Measurements from ENCODE around the gene CSNK2A2. TPM values are rescaled to one million over a fixed set of nuclear protein-coding genes. Genes with fewer than 3 reads are reported as not detected.

The CSNK2A2 gene
- total and polyA plus RNA-seq, 2 donors (not counting 3 experiments of a cell fraction or from before 2014, with no cell fraction given): 43.3 to 125 TPM

DNA sequence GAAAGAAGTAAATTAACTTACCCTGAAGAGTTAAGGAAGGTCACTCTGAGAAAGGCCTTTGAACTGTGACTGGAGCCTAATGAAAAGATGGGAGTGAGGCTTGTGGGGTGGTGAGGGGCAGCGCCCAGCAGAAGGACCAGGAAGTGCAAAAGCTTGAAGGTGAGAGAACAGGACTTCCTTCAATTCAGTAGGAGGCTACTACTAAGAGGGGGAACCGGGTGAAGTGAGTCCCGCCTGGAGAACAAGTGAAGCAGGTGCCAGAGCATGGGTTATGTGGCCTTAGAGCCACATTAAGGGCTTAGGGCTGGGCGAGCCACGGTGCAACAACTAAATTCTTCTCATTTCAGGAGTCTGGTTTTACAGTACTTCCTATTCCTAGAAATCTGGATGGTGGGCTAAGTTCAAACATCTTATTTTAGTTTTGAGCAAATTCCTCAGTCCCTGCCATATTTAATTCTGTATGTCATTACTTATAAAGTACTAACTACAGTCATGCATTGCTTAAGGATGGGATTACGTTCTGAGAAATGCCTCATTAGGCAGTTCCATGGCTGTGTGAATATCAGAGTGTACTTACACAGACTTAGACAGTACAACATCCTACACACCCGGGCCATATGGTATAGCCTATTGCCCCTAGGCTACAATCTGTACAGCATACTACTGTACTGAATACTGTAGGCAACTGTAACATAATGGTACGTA is 73.9 kb downstream of the CSNK2A2 start:
- Histone ChIP-seq H3K9ac (replicated peaks; ENCODE audit: extremely low read depth, insufficient read depth, low read length) (no peak overlapping the region), H3K4me1 (ENCODE audit: control insufficient read depth, extremely low read depth, insufficient read depth, low read length) (peaks cover 47% of the 10 kb centered on the region), H3K79me2 (ENCODE audit: control insufficient read depth, insufficient read depth, low read length) (peaks cover 73% of the 10 kb centered on the region), H3K4me3 (replicated peaks in 1 of 3; ENCODE audit: insufficient read depth in 1 of 3, low read depth in 1 of 3, low read length in 3 of 3) (no peak overlapping the region), H3K9me1 (replicated peaks; ENCODE audit: control insufficient read depth, extremely low read depth, insufficient read depth, low read length) (no peaks in the 10 kb centered on the region), H3K27me3 (ENCODE audit: control insufficient read depth in 2 of 2, insufficient read depth in 2 of 2, low read length in 2 of 2) (no peaks in the 10 kb centered on the region), H4K20me1 (replicated peaks; ENCODE audit: control insufficient read depth, extremely low read depth, insufficient read depth, low read length) (peaks cover 4% of the 10 kb centered on the region), H2AFZ (ENCODE audit: low read depth, low read length) (no peak overlapping the region), H3K9me3 (replicated peaks; ENCODE audit: control insufficient read depth, insufficient read depth, low read length) (no peaks in the 10 kb centered on the region), H3K27ac (ENCODE audit: insufficient read depth, low read depth, low read length) (no peak overlapping the region), H3K36me3 (ENCODE audit: control insufficient read depth in 2 of 2, extremely low read depth in 1 of 2, insufficient read depth in 2 of 2, low read length in 2 of 2) (no peaks in the 10 kb centered on the region), H3K4me2 (ENCODE audit: insufficient read depth, low read length) (no peak overlapping the region)
- no peak for TF ChIP-seq POLR2A (IDR thresholded peaks at IDR 0.05; ENCODE audit: low read depth, low read length)
- TF ChIP-seq EZH2 (IDR thresholded peaks at IDR 0.05; ENCODE audit: borderline replicate concordance, low read depth, low read length, severe bottlenecking): no peak
- TF ChIP-seq MYC (IDR thresholded peaks at IDR 0.05; ENCODE audit: low read depth, low read length): no peak
- TF ChIP-seq CTCF (IDR thresholded peaks at IDR 0.05; ENCODE audit: extremely low read depth in 1 of 2, insufficient read depth in 1 of 2, low read depth in 1 of 2, low read length in 2 of 2): no peak
- TF ChIP-seq JUN (IDR thresholded peaks at IDR 0.05; ENCODE audit: borderline replicate concordance, insufficient read depth, insufficient read length, low read depth): no peak
- TF ChIP-seq FOS (IDR thresholded peaks at IDR 0.05; ENCODE audit: borderline replicate concordance, insufficient read depth, low read length): no peak
- TF ChIP-seq GATA2 (IDR thresholded peaks at IDR 0.05; ENCODE audit: insufficient read depth, insufficient read length, low read depth, low read length): no peak
- TF ChIP-seq POLR2AphosphoS5 (IDR thresholded peaks at IDR 0.05; ENCODE audit: insufficient read depth, low read depth, low read length): no peak
- TF ChIP-seq, protein P1, sequence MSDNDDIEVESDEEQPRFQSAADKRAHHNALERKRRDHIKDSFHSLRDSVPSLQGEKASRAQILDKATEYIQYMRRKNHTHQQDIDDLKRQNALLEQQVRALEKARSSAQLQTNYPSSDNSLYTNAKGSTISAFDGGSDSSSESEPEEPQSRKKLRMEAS (IDR thresholded peaks at IDR 0.05; ENCODE audit: insufficient read depth, insufficient read length): no peak
- dilution Hi-C loops (cut with MboI; ENCODE audit: extremely low pct_ligation_motif_present, low sequenced_read_pairs) (no loop called here), intact Hi-C loops (cut with micrococcal nuclease) (loop anchor here (10.0 kb wide), 1 partner anchor 389 kb away; the partner anchor contains the start of gene KATNB1)
- peak; percentile 50 for DNase-seq (ENCODE audit: low read depth, low spot score)
- ChIA-PET POLR2A (no interaction called here), CTCF (interaction anchor here (0.9 to 3.1 kb wide), 2 partner anchors 101 to 105 kb away, joined by 4 to 40 read pairs; no protein-coding TSS in a partner anchor)
- FAIRE-seq: no peak
- no TSS peak for BruUV-seq (replicated peaks)

Data from endothelial cell of umbilical vein (primary cell).